ENCODE measurements around the gene GALNT9. TPM values are rescaled to one million over a fixed set of nuclear protein-coding genes. Genes with fewer than 3 reads are reported as not detected.

The GALNT9 gene
- polyA plus RNA-seq, 3 donors = not detected

GRCh38 chr12:132228476-132229192, 100.8 kb downstream of the GALNT9 start:
- Mint-ChIP-seq H3K4me3 (peak overlapping the region in 1 of 2 donors; percentile 57), H3K4me1 (no peaks in the 10 kb centered on the region), H3K9me3 (peaks cover 0 to 2% (median 0%) of the 10 kb centered on the region in 7 donors), H3K27me3 (ENCODE audit: low read depth in 3 of 3) (peaks cover 7 to 15% (median 12%) of the 10 kb centered on the region in 3 donors), H3K27ac (no peak overlapping the region), H3K36me3 (no peaks in the 10 kb centered on the region)
- Histone ChIP-seq H3K4me3 (replicated peaks in 1 of 3; ENCODE audit: low read depth in 2 of 3, low read length in 3 of 3) (no peak overlapping the region), H3K4me1 (ENCODE audit: control insufficient read depth in 1 of 2, insufficient read depth in 2 of 2, low read length in 2 of 2) (no peaks in the 10 kb centered on the region), H3K79me2 (ENCODE audit: insufficient read depth, low read length) (no peaks in the 10 kb centered on the region), H2AFZ (ENCODE audit: insufficient read depth, low read depth, low read length, poor library complexity, severe bottlenecking) (no peak overlapping the region), H3K4me2 (replicated peaks; ENCODE audit: extremely low read depth, low read length, poor library complexity, severe bottlenecking) (no peak overlapping the region), H3K9ac (ENCODE audit: insufficient read depth, low read length, poor library complexity, severe bottlenecking) (no peak overlapping the region), H3K27me3 (ENCODE audit: control insufficient read depth in 2 of 2, insufficient read depth in 2 of 2, low read length in 2 of 2) (peaks cover 0 to 7% of the 10 kb centered on the region in 2 donors), H3K27ac (ENCODE audit: low read depth in 1 of 2, low read length in 2 of 2) (no peak overlapping the region), H4K20me1 (ENCODE audit: insufficient read depth, low read length) (no peaks in the 10 kb centered on the region), H3K36me3 (replicated peaks in 1 of 2; ENCODE audit: control insufficient read depth in 1 of 2, insufficient read depth in 2 of 2, low read length in 2 of 2) (no peaks in the 10 kb centered on the region), H3K9me3 (replicated peaks in 1 of 2; ENCODE audit: control insufficient read depth in 1 of 2, insufficient read depth in 1 of 2, low read length in 2 of 2) (peaks cover 0 to 13% of the 10 kb centered on the region in 2 donors)
- no peak for DNase-seq
- WGBS (ENCODE audit: insufficient coverage) = 64% methylated on average over 21 of the region's 28 CpGs
- intact Hi-C loops (cut with micrococcal nuclease) = no loop called here
- TF ChIP-seq, protein P1, sequence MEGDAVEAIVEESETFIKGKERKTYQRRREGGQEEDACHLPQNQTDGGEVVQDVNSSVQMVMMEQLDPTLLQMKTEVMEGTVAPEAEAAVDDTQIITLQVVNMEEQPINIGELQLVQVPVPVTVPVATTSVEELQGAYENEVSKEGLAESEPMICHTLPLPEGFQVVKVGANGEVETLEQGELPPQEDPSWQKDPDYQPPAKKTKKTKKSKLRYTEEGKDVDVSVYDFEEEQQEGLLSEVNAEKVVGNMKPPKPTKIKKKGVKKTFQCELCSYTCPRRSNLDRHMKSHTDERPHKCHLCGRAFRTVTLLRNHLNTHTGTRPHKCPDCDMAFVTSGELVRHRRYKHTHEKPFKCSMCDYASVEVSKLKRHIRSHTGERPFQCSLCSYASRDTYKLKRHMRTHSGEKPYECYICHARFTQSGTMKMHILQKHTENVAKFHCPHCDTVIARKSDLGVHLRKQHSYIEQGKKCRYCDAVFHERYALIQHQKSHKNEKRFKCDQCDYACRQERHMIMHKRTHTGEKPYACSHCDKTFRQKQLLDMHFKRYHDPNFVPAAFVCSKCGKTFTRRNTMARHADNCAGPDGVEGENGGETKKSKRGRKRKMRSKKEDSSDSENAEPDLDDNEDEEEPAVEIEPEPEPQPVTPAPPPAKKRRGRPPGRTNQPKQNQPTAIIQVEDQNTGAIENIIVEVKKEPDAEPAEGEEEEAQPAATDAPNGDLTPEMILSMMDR (IDR thresholded peaks at IDR 0.05) = no peak

GRCh38 chr12:132227782-132228475, 101.5 kb downstream of the GALNT9 start:
- Mint-ChIP-seq H3K9me3 (peaks cover 0 to 2% (median 0%) of the 10 kb centered on the region in 7 donors), H3K27ac (no peak overlapping the region), H3K4me3 (no peak overlapping the region), H3K36me3 (no peaks in the 10 kb centered on the region), H3K4me1 (no peaks in the 10 kb centered on the region), H3K27me3 (ENCODE audit: low read depth in 3 of 3) (peaks cover 7 to 15% (median 12%) of the 10 kb centered on the region in 3 donors)
- no peak overlapping the region for H3K9ac ChIP-seq (ENCODE audit: insufficient read depth, low read length, poor library complexity, severe bottlenecking)
- no peaks in the 10 kb centered on the region for H4K20me1 ChIP-seq (ENCODE audit: insufficient read depth, low read length)
- DNase-seq = no peak
- TF ChIP-seq, protein P1 (IDR thresholded peaks at IDR 0.05) = no peak
- no peak overlapping the region for H3K27ac ChIP-seq (ENCODE audit: low read depth in 1 of 2, low read length in 2 of 2)
- peaks cover 0 to 7% of the 10 kb centered on the region in 2 donors for H3K27me3 ChIP-seq (ENCODE audit: control insufficient read depth in 2 of 2, insufficient read depth in 2 of 2, low read length in 2 of 2)
- intact Hi-C loops (cut with micrococcal nuclease) = no loop called here
- no peak overlapping the region for H2AFZ ChIP-seq (ENCODE audit: insufficient read depth, low read depth, low read length, poor library complexity, severe bottlenecking)
- no peaks in the 10 kb centered on the region for H3K79me2 ChIP-seq (ENCODE audit: insufficient read depth, low read length)
- WGBS (ENCODE audit: insufficient coverage) = 66% methylated on average over 16 of the region's 26 CpGs
- H3K4me2 ChIP-seq (replicated peaks; ENCODE audit: extremely low read depth, low read length, poor library complexity, severe bottlenecking) = no peak overlapping the region
- peaks cover 0 to 1% of the 10 kb centered on the region in 2 donors for H3K4me1 ChIP-seq (ENCODE audit: control insufficient read depth in 1 of 2, insufficient read depth in 2 of 2, low read length in 2 of 2)
- peaks cover 0 to 13% of the 10 kb centered on the region in 2 donors for H3K9me3 ChIP-seq (replicated peaks in 1 of 2; ENCODE audit: control insufficient read depth in 1 of 2, insufficient read depth in 1 of 2, low read length in 2 of 2)
- H3K4me3 ChIP-seq (replicated peaks in 1 of 3; ENCODE audit: low read depth in 2 of 3, low read length in 3 of 3) = no peak overlapping the region
- H3K36me3 ChIP-seq (replicated peaks in 1 of 2; ENCODE audit: control insufficient read depth in 1 of 2, insufficient read depth in 2 of 2, low read length in 2 of 2) = no peaks in the 10 kb centered on the region
